Caco-2 (cell line): ENCODE results near the gene BAK1. TPM values are rescaled to one million over a fixed set of nuclear protein-coding genes. Genes with fewer than 3 reads are reported as not detected.

Experiments used
- BruUV-seq: library from RNA; stranded (reverse); fragments of 400-500 nt; replicated peaks from 2 replicates; lab custom pipeline; 2021; lab: Mats Ljungman, UMichigan
- CTCF ChIA-PET: fragments of 300-600 bp; sonication (Branson Sonifier 250); formaldehyde crosslinking; loops from one replicate; lab custom pipeline; 2022; ENCODE audit warnings: antibody characterized with exemption; lab: Charles Lee
- POLR2A ChIA-PET: fragments of 300-600 bp; sonication (Branson Sonifier 250); formaldehyde crosslinking; loops from one replicate; lab custom pipeline; 2022; ENCODE audit warnings: antibody characterized with exemption; lab: Charles Lee
- DNase-seq, 2 experiments: peaks; one replicate each; pipeline versions ENCODE4 v3.0.0 to v3.0.0-alpha.2; 2020 to 2022
- H3K27me3 ChIP-seq: replicated peaks from 2 replicates; pipeline ENCODE4 v1.6.0; 2011; ENCODE audit warnings: low read length; ENCODE audit not compliant: control insufficient read depth, insufficient read depth
- H3K36me3 ChIP-seq: 2 replicates; pipeline ENCODE4 v1.5.1; 2011; ENCODE audit warnings: low read length; ENCODE audit not compliant: control insufficient read depth, insufficient read depth
- H3K4me1 ChIP-seq: fragments of 250-450 bp; sonication (Bioruptor Pico); 2 replicates; pipeline ENCODE4 v1.5.1; 2020; ENCODE audit warnings: mild to moderate bottlenecking
- H3K4me3 ChIP-seq: 2 replicates; pipeline ENCODE4 v1.5.1; 2011; ENCODE audit warnings: low read depth, mild to moderate bottlenecking, control low read depth, low read length
- H3K9me3 ChIP-seq: fragments of 250-450 bp; sonication (Bioruptor Pico); 2 replicates; pipeline ENCODE4 v1.5.1; 2020; ENCODE audit warnings: mild to moderate bottlenecking, moderate library complexity
- H3K27ac Mint-ChIP-seq: one replicate; pipeline ENCODE4 v1.8.0; 2022; ENCODE audit warnings: mixed read lengths; ENCODE audit not compliant: unreplicated experiment
- H3K27me3 Mint-ChIP-seq: one replicate; pipeline ENCODE4 v1.8.0; 2022; ENCODE audit warnings: mixed read lengths; ENCODE audit not compliant: insufficient read depth, unreplicated experiment
- H3K36me3 Mint-ChIP-seq: one replicate; pipeline ENCODE4 v1.8.0; 2022; ENCODE audit warnings: mild to moderate bottlenecking, mixed read lengths; ENCODE audit not compliant: insufficient read depth, unreplicated experiment
- H3K4me1 Mint-ChIP-seq: one replicate; pipeline ENCODE4 v1.8.0; 2022; ENCODE audit warnings: low read depth, mixed read lengths; ENCODE audit not compliant: unreplicated experiment
- H3K4me3 Mint-ChIP-seq: one replicate; pipeline ENCODE4 v1.8.0; 2022; ENCODE audit warnings: mild to moderate bottlenecking, moderate library complexity, mixed read lengths; ENCODE audit not compliant: unreplicated experiment
- H3K9me3 Mint-ChIP-seq: one replicate; pipeline ENCODE4 v1.8.0; 2022; ENCODE audit warnings: mixed read lengths; ENCODE audit not compliant: unreplicated experiment
- intact Hi-C: fragments of 100-400 bp; cut with micrococcal nuclease; formaldehyde crosslinking; loops from one replicate; pipeline ENCODE4 v1.10.0; 2022; ENCODE audit not compliant: unreplicated experiment
- total RNA-seq: library from RNA; stranded (reverse); gene quantifications from 2 replicates; pipeline ENCODE4 v1.2.3, GENCODE V29; 2022
- TF ChIP-seq, protein P1 (sequence below), 2 experiments: fragments of 200-600 bp in 1 of 2; IDR thresholded peaks; 1 replicate in 1 of 2; 2 replicates in 1 of 2; pipeline versions ENCODE4 v1.5.1 to v1.8.0; 2011 to 2022; ENCODE audit warnings: antibody characterized with exemption in 1 of 2, control low read depth in 1 of 2, inconsistent platforms in 1 of 2, low read depth in 1 of 2, low read length in 1 of 2, mild to moderate bottlenecking in 1 of 2, moderate library complexity in 1 of 2; ENCODE audit not compliant: insufficient read depth in 1 of 2, severe bottlenecking in 1 of 2, unreplicated experiment in 1 of 2

Gene BAK1
- total RNA-seq, 1 experiment from 2014 or later: 29.4 TPM

- ChIA-PET CTCF (no interaction called here), POLR2A (no interaction called here)
- TF ChIP-seq, protein P1, sequence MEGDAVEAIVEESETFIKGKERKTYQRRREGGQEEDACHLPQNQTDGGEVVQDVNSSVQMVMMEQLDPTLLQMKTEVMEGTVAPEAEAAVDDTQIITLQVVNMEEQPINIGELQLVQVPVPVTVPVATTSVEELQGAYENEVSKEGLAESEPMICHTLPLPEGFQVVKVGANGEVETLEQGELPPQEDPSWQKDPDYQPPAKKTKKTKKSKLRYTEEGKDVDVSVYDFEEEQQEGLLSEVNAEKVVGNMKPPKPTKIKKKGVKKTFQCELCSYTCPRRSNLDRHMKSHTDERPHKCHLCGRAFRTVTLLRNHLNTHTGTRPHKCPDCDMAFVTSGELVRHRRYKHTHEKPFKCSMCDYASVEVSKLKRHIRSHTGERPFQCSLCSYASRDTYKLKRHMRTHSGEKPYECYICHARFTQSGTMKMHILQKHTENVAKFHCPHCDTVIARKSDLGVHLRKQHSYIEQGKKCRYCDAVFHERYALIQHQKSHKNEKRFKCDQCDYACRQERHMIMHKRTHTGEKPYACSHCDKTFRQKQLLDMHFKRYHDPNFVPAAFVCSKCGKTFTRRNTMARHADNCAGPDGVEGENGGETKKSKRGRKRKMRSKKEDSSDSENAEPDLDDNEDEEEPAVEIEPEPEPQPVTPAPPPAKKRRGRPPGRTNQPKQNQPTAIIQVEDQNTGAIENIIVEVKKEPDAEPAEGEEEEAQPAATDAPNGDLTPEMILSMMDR (IDR thresholded peaks at IDR 0.05; ENCODE audit: insufficient read depth in 1 of 2, low read depth in 1 of 2, low read length in 1 of 2, severe bottlenecking in 1 of 2, unreplicated experiment in 1 of 2): no peak
- DNase-seq: no peak
- H3K4me3 Mint-ChIP-seq: no peak overlapping the region
- no TSS peak for BruUV-seq
- peaks cover 8% of the 10 kb centered on the region for H3K36me3 Mint-ChIP-seq
- H3K4me3 ChIP-seq: peak overlapping the region; percentile 7; the same call in 1 of the 2 replicates
- H3K4me1 ChIP-seq: peaks cover 10% of the 10 kb centered on the region
- H3K4me1 Mint-ChIP-seq: no peaks in the 10 kb centered on the region
- H3K9me3 ChIP-seq: no peaks in the 10 kb centered on the region
- no peaks in the 10 kb centered on the region for H3K9me3 Mint-ChIP-seq
- H3K27ac Mint-ChIP-seq: peak overlapping the region; percentile 53
- H3K27me3 ChIP-seq: no peaks in the 10 kb centered on the region
- H3K36me3 ChIP-seq: peaks cover 2% of the 10 kb centered on the region; the same call in 1 of the 2 replicates
- no peaks in the 10 kb centered on the region for H3K27me3 Mint-ChIP-seq
- intact Hi-C loops: no loop called here
These were observed 1.5 kb downstream of the BAK1 start for GRCh38 chr6:33578588-33579011.

DNA sequence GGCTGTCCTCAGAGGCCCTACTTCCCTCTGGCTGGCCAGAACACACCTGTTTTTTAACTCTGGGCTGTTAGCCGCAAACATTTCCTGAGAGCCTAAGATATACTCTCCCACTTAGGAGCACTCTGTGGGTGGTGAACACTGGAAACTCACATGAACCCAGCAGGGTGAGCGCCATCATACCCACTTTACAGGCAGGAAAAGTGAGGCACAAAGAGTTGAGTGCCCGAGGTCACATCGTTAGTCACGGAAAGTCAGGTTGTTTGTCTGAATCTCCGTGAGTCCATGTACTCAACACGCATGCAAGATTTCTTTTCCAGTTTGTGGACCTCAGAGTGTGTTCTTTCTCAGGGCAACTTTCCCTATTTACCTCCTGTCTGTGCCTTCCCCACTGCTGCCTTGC is 1.9 kb downstream of the BAK1 start:
- Histone ChIP-seq H3K9me3 (no peaks in the 10 kb centered on the region), H3K4me1 (peaks cover 10% of the 10 kb centered on the region), H3K27me3 (no peaks in the 10 kb centered on the region), H3K36me3 (peaks cover 2% of the 10 kb centered on the region; the same call in 1 of the 2 replicates), H3K4me3 (no peak overlapping the region)
- no peaks in the 10 kb centered on the region for H3K27me3 Mint-ChIP-seq
- no TSS peak for BruUV-seq
- H3K9me3 Mint-ChIP-seq: no peaks in the 10 kb centered on the region
- no peaks in the 10 kb centered on the region for H3K4me1 Mint-ChIP-seq
- H3K4me3 Mint-ChIP-seq: peak overlapping the region; percentile 14
- CTCF ChIA-PET: no interaction called here
- TF ChIP-seq, protein P1 (IDR thresholded peaks at IDR 0.05; ENCODE audit: insufficient read depth in 1 of 2, low read depth in 1 of 2, low read length in 1 of 2, severe bottlenecking in 1 of 2, unreplicated experiment in 1 of 2): no peak
- H3K36me3 Mint-ChIP-seq: peaks cover 8% of the 10 kb centered on the region
- peak overlapping the region; percentile 53 for H3K27ac Mint-ChIP-seq
- no peak for DNase-seq
- intact Hi-C loops: no loop called here
- POLR2A ChIA-PET: no interaction called here

DNA sequence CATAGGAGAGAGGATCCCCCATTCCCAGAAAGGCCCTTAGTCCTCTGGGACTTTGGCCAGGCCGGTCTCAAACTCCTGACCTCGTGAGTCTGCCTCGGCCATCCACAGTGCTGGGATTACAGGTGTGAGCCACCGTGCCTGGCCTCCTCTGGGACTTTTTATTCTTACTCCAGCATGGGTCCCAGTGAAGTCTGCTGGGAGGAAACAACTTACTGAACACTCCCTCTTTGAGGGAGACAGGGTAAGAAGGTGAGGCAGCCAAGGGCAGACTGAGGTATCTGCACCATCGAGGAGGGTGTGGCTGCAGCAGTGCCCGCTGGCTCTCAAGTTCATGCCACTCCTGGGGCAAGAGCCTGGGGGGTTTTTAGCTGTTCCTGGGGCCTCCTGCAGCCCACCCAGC is 2.4 kb downstream of the BAK1 start:
- no TSS peak for BruUV-seq
- Histone ChIP-seq H3K27me3 (no peaks in the 10 kb centered on the region), H3K36me3 (peaks cover 2% of the 10 kb centered on the region; the same call in 1 of the 2 replicates), H3K4me1 (peaks cover 10% of the 10 kb centered on the region), H3K9me3 (no peaks in the 10 kb centered on the region), H3K4me3 (no peak overlapping the region)
- POLR2A ChIA-PET: interaction anchor here (0.5 kb wide), 1 partner anchor 13 kb away, joined by 3 read pairs; no protein-coding TSS in a partner anchor
- H3K27me3 Mint-ChIP-seq: no peaks in the 10 kb centered on the region
- peaks cover 8% of the 10 kb centered on the region for H3K36me3 Mint-ChIP-seq
- no peaks in the 10 kb centered on the region for H3K4me1 Mint-ChIP-seq
- H3K4me3 Mint-ChIP-seq: no peak overlapping the region
- CTCF ChIA-PET: no interaction called here
- DNase-seq: no peak
- intact Hi-C loops: no loop called here
- TF ChIP-seq, protein P1 (IDR thresholded peaks at IDR 0.05; ENCODE audit: insufficient read depth in 1 of 2, low read depth in 1 of 2, low read length in 1 of 2, severe bottlenecking in 1 of 2, unreplicated experiment in 1 of 2): no peak
- no peak overlapping the region for H3K27ac Mint-ChIP-seq
- H3K9me3 Mint-ChIP-seq: no peaks in the 10 kb centered on the region
